ENCODE measurements around the gene UNC5C.

DNA sequence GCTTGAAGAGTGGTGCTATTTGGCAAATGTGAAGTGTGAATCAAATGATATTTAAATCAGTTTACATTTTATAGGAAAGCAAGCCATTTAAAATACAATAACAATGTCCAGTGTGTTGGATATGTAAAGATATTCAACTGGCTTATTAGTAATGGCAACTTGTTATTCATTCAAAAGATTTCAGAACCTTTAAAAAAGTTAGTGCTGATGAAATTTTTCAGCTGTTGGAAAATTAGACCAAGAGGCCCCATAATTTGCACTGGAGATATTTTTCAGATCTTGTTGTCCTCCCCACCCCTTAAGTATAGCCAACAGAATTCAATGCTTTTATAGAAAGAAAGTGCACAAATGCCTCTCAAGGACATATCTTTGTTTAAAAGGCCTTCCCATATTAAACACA is 54.6 kb downstream of the UNC5C start:
- TF ChIP-seq POLR2AphosphoS5 (IDR thresholded peaks at IDR 0.05; ENCODE audit: low read length) = no peak
- TF ChIP-seq, protein P1, sequence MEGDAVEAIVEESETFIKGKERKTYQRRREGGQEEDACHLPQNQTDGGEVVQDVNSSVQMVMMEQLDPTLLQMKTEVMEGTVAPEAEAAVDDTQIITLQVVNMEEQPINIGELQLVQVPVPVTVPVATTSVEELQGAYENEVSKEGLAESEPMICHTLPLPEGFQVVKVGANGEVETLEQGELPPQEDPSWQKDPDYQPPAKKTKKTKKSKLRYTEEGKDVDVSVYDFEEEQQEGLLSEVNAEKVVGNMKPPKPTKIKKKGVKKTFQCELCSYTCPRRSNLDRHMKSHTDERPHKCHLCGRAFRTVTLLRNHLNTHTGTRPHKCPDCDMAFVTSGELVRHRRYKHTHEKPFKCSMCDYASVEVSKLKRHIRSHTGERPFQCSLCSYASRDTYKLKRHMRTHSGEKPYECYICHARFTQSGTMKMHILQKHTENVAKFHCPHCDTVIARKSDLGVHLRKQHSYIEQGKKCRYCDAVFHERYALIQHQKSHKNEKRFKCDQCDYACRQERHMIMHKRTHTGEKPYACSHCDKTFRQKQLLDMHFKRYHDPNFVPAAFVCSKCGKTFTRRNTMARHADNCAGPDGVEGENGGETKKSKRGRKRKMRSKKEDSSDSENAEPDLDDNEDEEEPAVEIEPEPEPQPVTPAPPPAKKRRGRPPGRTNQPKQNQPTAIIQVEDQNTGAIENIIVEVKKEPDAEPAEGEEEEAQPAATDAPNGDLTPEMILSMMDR (IDR thresholded peaks at IDR 0.05 in 2 of 3, conservative IDR thresholded peaks at IDR 0.05 in 1 of 3; ENCODE audit: control insufficient read depth in 2 of 3, extremely low read depth in 1 of 3, insufficient read depth in 1 of 3, low read depth in 3 of 3, low read length in 3 of 3) = no peak
- TF ChIP-seq ZZZ3 (IDR thresholded peaks at IDR 0.05; ENCODE audit: control insufficient read depth, insufficient read length, low read depth) = no peak
- TF ChIP-seq, protein P2, sequence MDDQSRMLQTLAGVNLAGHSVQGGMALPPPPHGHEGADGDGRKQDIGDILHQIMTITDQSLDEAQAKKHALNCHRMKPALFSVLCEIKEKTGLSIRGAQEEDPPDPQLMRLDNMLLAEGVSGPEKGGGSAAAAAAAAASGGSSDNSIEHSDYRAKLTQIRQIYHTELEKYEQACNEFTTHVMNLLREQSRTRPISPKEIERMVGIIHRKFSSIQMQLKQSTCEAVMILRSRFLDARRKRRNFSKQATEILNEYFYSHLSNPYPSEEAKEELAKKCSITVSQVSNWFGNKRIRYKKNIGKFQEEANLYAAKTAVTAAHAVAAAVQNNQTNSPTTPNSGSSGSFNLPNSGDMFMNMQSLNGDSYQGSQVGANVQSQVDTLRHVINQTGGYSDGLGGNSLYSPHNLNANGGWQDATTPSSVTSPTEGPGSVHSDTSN (IDR thresholded peaks at IDR 0.05; ENCODE audit: insufficient replicate concordance, low read depth, low read length) = no peak
- no peak for TF ChIP-seq RBBP5 (conservative IDR thresholded peaks at IDR 0.05)
- TF ChIP-seq SIN3A (IDR thresholded peaks at IDR 0.05; ENCODE audit: low read depth, low read length) = no peak
- no peak for TF ChIP-seq EZH2 (IDR thresholded peaks at IDR 0.05; ENCODE audit: borderline replicate concordance, control insufficient read depth, low read depth, low read length)
- no peak for TF ChIP-seq SRF (IDR thresholded peaks at IDR 0.05; ENCODE audit: low read depth in 2 of 2, low read length in 2 of 2)

Measured in GM12878 (cell line).